Fibroblast of the aortic adventitia (primary cell): ENCODE measurements around the gene RAB34. TPM values are rescaled to one million over a fixed set of nuclear protein-coding genes. Genes with fewer than 3 reads are reported as not detected.

Experiments used
- DNase-seq: peaks from one replicate; pipeline ENCODE4 v3.0.0-alpha.2; 2010; ENCODE audit warnings: low read depth
- H3K4me3 ChIP-seq: 2 replicates; pipeline ENCODE4 v1.5.1; 2011; ENCODE audit warnings: low read depth, mild to moderate bottlenecking, control low read depth, low read length, moderate library complexity
- CTCF ChIP-seq: IDR thresholded peaks from 2 replicates; pipeline ENCODE4 v1.5.1; 2011; ENCODE audit warnings: mild to moderate bottlenecking, low read length, control low read depth, inconsistent platforms; ENCODE audit not compliant: insufficient read depth
- total RNA-seq: library from RNA; depleted of rRNA; stranded (reverse); fragments of >200 nt; gene quantifications from 2 replicates; pipeline ENCODE4 v1.2.3, GENCODE V29; 2012; ENCODE audit warnings: low replicate concordance

Gene RAB34
- 154 and 412 TPM in 2 replicates for total RNA-seq

- peak within 1 kb of the TSS; percentile 99 for H3K4me3 ChIP-seq
- DNase-seq: peak; percentile 86
- peak; percentile 21 for TF ChIP-seq CTCF
Observed at GRCh38 chr17:28717578-28718332, at the start of gene RAB34. TSS of gene RAB34 (minus strand) at chr17:28717868. CDS start at chr17:28717266, 602 bp downstream.

GRCh38 chr17:28765038-28765437 lies 47.4 kb upstream of the RAB34 start:
- no peak overlapping the region for H3K4me3 ChIP-seq
- TF ChIP-seq CTCF: no peak
- no peak for DNase-seq

GRCh38 chr17:28763804-28764266 lies 46.2 kb upstream of the RAB34 start:
- H3K4me3 ChIP-seq: no peak overlapping the region
- DNase-seq: peak; percentile 88
- TF ChIP-seq CTCF: peak; percentile 85

- no peak for TF ChIP-seq CTCF
- H3K4me3 ChIP-seq: no peak overlapping the region
- no peak for DNase-seq
Observed at GRCh38 chr17:28763137-28763799, 45.6 kb upstream of the RAB34 start.

- H3K4me3 ChIP-seq: no peak overlapping the region
- TF ChIP-seq CTCF: no peak
- DNase-seq: peak; percentile 63
Observed at GRCh38 chr17:28760601-28761562, 43.2 kb upstream of the RAB34 start.

- no peak for DNase-seq
- no peak overlapping the region for H3K4me3 ChIP-seq
- no peak for TF ChIP-seq CTCF
Observed at GRCh38 chr17:28759256-28759865, 41.7 kb upstream of the RAB34 start.
